Ishikawa (cell line): ENCODE measurements around the gene RASD2.

Experiments
- CEBPB ChIP-seq: IDR thresholded peaks from 2 replicates; pipeline ENCODE4 v1.6.1; 2012
- CREB1 ChIP-seq: IDR thresholded peaks from 2 replicates; pipeline ENCODE4 v1.6.1; 2012; ENCODE audit warnings: low read depth
- EGR1 ChIP-seq: IDR thresholded peaks from 2 replicates; pipeline ENCODE4 v1.6.1; 2012
- EP300 ChIP-seq: IDR thresholded peaks from 2 replicates; pipeline ENCODE4 v1.6.1; 2012; ENCODE audit warnings: borderline replicate concordance
- FOXM1 ChIP-seq: IDR thresholded peaks from 2 replicates; pipeline ENCODE4 v1.6.1; 2012; ENCODE audit warnings: low read depth, borderline replicate concordance
- NFIC ChIP-seq: IDR thresholded peaks from 2 replicates; pipeline ENCODE4 v1.6.1; 2012
- RAD21 ChIP-seq: IDR thresholded peaks from 2 replicates; pipeline ENCODE4 v1.6.1; 2012; ENCODE audit warnings: low read depth
- TAF1 ChIP-seq: IDR thresholded peaks from 2 replicates; pipeline ENCODE4 v1.6.1; 2012; ENCODE audit warnings: low read depth, mild to moderate bottlenecking
- TCF12 ChIP-seq: IDR thresholded peaks from 2 replicates; pipeline ENCODE4 v1.6.1; 2012; ENCODE audit warnings: low read depth
- TEAD4 ChIP-seq: IDR thresholded peaks from 2 replicates; pipeline ENCODE4 v1.6.1; 2012
- YY1 ChIP-seq: IDR thresholded peaks from 2 replicates; pipeline ENCODE4 v1.6.1; 2012; ENCODE audit warnings: low read depth
- ZBTB7A ChIP-seq: IDR thresholded peaks from 2 replicates; pipeline ENCODE4 v1.6.1; 2012; ENCODE audit warnings: low read depth
- TF ChIP-seq, protein P1 (sequence below): IDR thresholded peaks from 2 replicates; pipeline ENCODE4 v1.6.1; 2012
- TF ChIP-seq, protein P2 (sequence below): IDR thresholded peaks from 2 replicates; pipeline ENCODE4 v1.6.1; 2012; ENCODE audit warnings: low read depth, mild to moderate bottlenecking
- TF ChIP-seq, protein P3 (sequence below): IDR thresholded peaks from 2 replicates; pipeline ENCODE4 v1.6.1; 2012

RASD2 gene

GRCh38 chr22:35526333-35526979 lies 14.2 kb upstream of the RASD2 start:
- TF ChIP-seq, protein P1, sequence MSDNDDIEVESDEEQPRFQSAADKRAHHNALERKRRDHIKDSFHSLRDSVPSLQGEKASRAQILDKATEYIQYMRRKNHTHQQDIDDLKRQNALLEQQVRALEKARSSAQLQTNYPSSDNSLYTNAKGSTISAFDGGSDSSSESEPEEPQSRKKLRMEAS: no peak
- TF ChIP-seq TCF12 (no peak), YY1 (no peak), FOXM1 (no peak), ZBTB7A (no peak), TAF1 (no peak), TEAD4 (no peak)
- TF ChIP-seq, protein P2, sequence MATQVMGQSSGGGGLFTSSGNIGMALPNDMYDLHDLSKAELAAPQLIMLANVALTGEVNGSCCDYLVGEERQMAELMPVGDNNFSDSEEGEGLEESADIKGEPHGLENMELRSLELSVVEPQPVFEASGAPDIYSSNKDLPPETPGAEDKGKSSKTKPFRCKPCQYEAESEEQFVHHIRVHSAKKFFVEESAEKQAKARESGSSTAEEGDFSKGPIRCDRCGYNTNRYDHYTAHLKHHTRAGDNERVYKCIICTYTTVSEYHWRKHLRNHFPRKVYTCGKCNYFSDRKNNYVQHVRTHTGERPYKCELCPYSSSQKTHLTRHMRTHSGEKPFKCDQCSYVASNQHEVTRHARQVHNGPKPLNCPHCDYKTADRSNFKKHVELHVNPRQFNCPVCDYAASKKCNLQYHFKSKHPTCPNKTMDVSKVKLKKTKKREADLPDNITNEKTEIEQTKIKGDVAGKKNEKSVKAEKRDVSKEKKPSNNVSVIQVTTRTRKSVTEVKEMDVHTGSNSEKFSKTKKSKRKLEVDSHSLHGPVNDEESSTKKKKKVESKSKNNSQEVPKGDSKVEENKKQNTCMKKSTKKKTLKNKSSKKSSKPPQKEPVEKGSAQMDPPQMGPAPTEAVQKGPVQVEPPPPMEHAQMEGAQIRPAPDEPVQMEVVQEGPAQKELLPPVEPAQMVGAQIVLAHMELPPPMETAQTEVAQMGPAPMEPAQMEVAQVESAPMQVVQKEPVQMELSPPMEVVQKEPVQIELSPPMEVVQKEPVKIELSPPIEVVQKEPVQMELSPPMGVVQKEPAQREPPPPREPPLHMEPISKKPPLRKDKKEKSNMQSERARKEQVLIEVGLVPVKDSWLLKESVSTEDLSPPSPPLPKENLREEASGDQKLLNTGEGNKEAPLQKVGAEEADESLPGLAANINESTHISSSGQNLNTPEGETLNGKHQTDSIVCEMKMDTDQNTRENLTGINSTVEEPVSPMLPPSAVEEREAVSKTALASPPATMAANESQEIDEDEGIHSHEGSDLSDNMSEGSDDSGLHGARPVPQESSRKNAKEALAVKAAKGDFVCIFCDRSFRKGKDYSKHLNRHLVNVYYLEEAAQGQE: no peak
- TF ChIP-seq, protein P3, sequence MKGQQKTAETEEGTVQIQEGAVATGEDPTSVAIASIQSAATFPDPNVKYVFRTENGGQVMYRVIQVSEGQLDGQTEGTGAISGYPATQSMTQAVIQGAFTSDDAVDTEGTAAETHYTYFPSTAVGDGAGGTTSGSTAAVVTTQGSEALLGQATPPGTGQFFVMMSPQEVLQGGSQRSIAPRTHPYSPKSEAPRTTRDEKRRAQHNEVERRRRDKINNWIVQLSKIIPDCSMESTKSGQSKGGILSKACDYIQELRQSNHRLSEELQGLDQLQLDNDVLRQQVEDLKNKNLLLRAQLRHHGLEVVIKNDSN: no peak

- TF ChIP-seq TEAD4: no peak
- TF ChIP-seq RAD21: no peak
- TF ChIP-seq YY1: no peak
- TF ChIP-seq, protein P2: no peak
- TF ChIP-seq TAF1: no peak
- no peak for TF ChIP-seq ZBTB7A
- TF ChIP-seq FOXM1: no peak
These were observed 11.7 kb upstream of the RASD2 start for GRCh38 chr22:35528927-35529326.

- no peak for TF ChIP-seq EGR1
- TF ChIP-seq, protein P2: no peak
- no peak for TF ChIP-seq RAD21
These were observed 9.9 kb upstream of the RASD2 start for GRCh38 chr22:35530700-35531099.

DNA sequence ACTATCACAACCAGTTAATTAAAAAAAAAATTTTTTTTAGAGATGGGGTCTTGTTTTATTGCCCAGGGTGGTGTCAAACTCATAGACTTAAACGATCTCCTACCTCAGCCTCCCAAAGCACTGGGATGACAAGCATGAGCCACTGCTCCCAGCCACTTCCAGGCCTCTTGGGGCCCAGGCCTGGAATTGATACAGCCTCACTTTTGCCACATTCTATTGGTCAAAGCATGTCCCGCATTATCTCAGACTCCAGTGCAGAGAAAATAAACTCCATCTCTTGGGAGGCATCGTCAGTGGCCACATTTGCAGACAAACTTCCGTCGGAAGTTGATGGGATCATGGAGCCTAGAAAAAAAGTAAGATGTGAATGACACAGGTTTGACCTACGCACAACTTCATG lies 9.4 kb upstream of the RASD2 start:
- TF ChIP-seq YY1: no peak
- TF ChIP-seq ZBTB7A: no peak
- TF ChIP-seq, protein P2: no peak
- TF ChIP-seq, protein P1: no peak
- no peak for TF ChIP-seq FOXM1
- no peak for TF ChIP-seq EGR1
- no peak for TF ChIP-seq NFIC
- TF ChIP-seq, protein P3: no peak
- no peak for TF ChIP-seq CREB1
- TF ChIP-seq TEAD4: no peak
- no peak for TF ChIP-seq EP300
- no peak for TF ChIP-seq TAF1
- TF ChIP-seq RAD21: no peak
- no peak for TF ChIP-seq CEBPB
- no peak for TF ChIP-seq TCF12
